ENCODE data around the gene HPRT1.

- TF ChIP-seq CTCF (IDR thresholded peaks at IDR 0.05) (no peak), POLR2A (IDR thresholded peaks at IDR 0.05) (no peak)
Observed at GRCh38 chrX:134470013-134470412, 10.0 kb downstream of the HPRT1 start.
